Motor neuron (in vitro differentiated cells): ENCODE measurements around the gene KCNT2. TPM values are rescaled to one million over a fixed set of nuclear protein-coding genes. Genes with fewer than 3 reads are reported as not detected.

Experiments
- ATAC-seq, 8 experiments: fragments of 200-7000 bp; cut with Tn5 transposase; replicated peaks in 6 of 8; 2 replicates each; pipeline ENCODE4 v1.8.0; 2021; ENCODE audit warnings: mild to moderate bottlenecking in 8 of 8, moderate library complexity in 8 of 8
- H3K27ac ChIP-seq, 2 donors: fragments of 250-450 bp; sonication (Bioruptor Pico); 2 replicates each; pipeline ENCODE4 v1.9.0; 2021; ENCODE audit warnings: antibody characterized with exemption in 2 of 2, mild to moderate bottlenecking in 2 of 2, moderate library complexity in 1 of 2
- H3K4me1 ChIP-seq, 2 donors: fragments of 250-450 bp; sonication (Bioruptor Pico); replicated peaks in 1 of 2; 2 replicates each; pipeline ENCODE4 v1.6.1; 2021; ENCODE audit warnings: antibody characterized with exemption in 2 of 2, mild to moderate bottlenecking in 2 of 2, moderate library complexity in 1 of 2
- H3K4me3 ChIP-seq, 5 donors: fragments of 250-450 bp; sonication (Bioruptor Pico); 2 replicates each; pipeline ENCODE4 v1.9.0; 2021; ENCODE audit warnings: antibody characterized with exemption in 5 of 5, mild to moderate bottlenecking in 5 of 5, moderate library complexity in 4 of 5
- WGBS, 10 experiments: fragments of 450-650 bp; shearing (Covaris generic); methylation state at CpG; one replicate each; pipeline ENCODE4 v1.0.0; 2022; 5-methylcytosine and 5-hydroxymethylcytosine counted together
- in situ Hi-C, 9 experiments: fragments of 400-800 bp; cut with MboI; loops; one replicate each; pipeline ENCODE4 v1.15.0; 2021; ENCODE audit warnings: low sequenced_read_pairs in 9 of 9, low pct_unique_long_range_greater_than_20kb in 2 of 9; ENCODE audit not compliant: unreplicated experiment in 9 of 9
- total RNA-seq, 8 experiments: library from RNA; unstranded; fragments of 300-600 nt; gene quantifications; 2 replicates each; pipeline versions ENCODE4 v1.2.3 to v1.2.4, GENCODE V29; 2022

The KCNT2 gene
- total RNA-seq, 8 experiments from 2014 or later, result 0.24 to 33.5 (median 13.2) TPM

GRCh38 chr1:196628838-196629237 lies 20.6 kb upstream of the KCNT2 start:
- H3K4me3 ChIP-seq, result no peak overlapping the region
- in situ Hi-C loops, result no loop called here
- H3K27ac ChIP-seq, result no peak overlapping the region
- 53 to 100% (median 70%) methylated on average over 1 to 3 of the region's 3 CpGs for WGBS, 10 experiments
- H3K4me1 ChIP-seq, result no peaks in the 10 kb centered on the region
- ATAC-seq, result no peak

GRCh38 chr1:196623079-196623478 lies 14.8 kb upstream of the KCNT2 start:
- Histone ChIP-seq H3K4me1 (no peaks in the 10 kb centered on the region), H3K4me3 (no peak overlapping the region), H3K27ac (no peak overlapping the region)
- WGBS, 10 experiments, result 35 to 92% (median 71%) methylated on average over 1 of the region's 1 CpG; no CpG with 5 or more reads in 1 of the 10 experiments
- no peak for ATAC-seq
- in situ Hi-C loops, result no loop called here

GRCh38 chr1:196619721-196620120 lies 11.5 kb upstream of the KCNT2 start:
- Histone ChIP-seq H3K4me1 (no peaks in the 10 kb centered on the region), H3K27ac (no peak overlapping the region), H3K4me3 (no peak overlapping the region)
- 51 to 100% (median 89%) methylated on average over 1 to 2 of the region's 2 CpGs; no CpG with 5 or more reads in 1 of the 10 experiments for WGBS, 10 experiments
- in situ Hi-C loops, result no loop called here
- ATAC-seq, result no peak

GRCh38 chr1:196611873-196612272 lies 3.6 kb upstream of the KCNT2 start:
- ATAC-seq, result no peak
- in situ Hi-C loops, result no loop called here
- 0 to 95% (median 71%) methylated on average over 1 to 3 of the region's 3 CpGs for WGBS, 10 experiments
- peaks cover 8 to 14% of the 10 kb centered on the region in 2 donors for H3K4me1 ChIP-seq
- H3K4me3 ChIP-seq, result no peak overlapping the region
- H3K27ac ChIP-seq, result no peak overlapping the region

- no peak for ATAC-seq
- H3K4me3 ChIP-seq, result peak overlapping the region; percentile 49 to 91 (median 70)
- WGBS, 10 experiments, result 9 to 68% (median 41%) methylated on average over 2 to 9 of the region's 10 CpGs; no CpG with 5 or more reads in 2 of the 10 experiments
Measured at GRCh38 chr1:196609370-196609737, 1.1 kb upstream of the KCNT2 start.

GRCh38 chr1:196607981-196608380 lies 259 bp downstream of the KCNT2 start:
- peak overlapping the region; percentile 75 to 88 for H3K27ac ChIP-seq
- in situ Hi-C loops, result no loop called here
- 0 to 7% (median 2%) methylated on average over 3 to 8 of the region's 8 CpGs; no CpG with 5 or more reads in 2 of the 10 experiments for WGBS, 10 experiments
- peak in 1 of 8 experiments; percentile 6 for ATAC-seq
- H3K4me1 ChIP-seq, result peaks cover 8 to 24% of the 10 kb centered on the region in 2 donors
- peak overlapping the region; percentile 49 to 91 (median 70) for H3K4me3 ChIP-seq

More at GRCh38 chr1:196609370-196609737, 1.1 kb upstream of the KCNT2 start:
- in situ Hi-C loops, result no loop called here
- Histone ChIP-seq H3K4me1 (peaks cover 8 to 24% of the 10 kb centered on the region in 2 donors), H3K27ac (peak overlapping the region; percentile 55 to 88)

GRCh38 chr1:196603651-196604050 lies 4.6 kb downstream of the KCNT2 start:
- no peak overlapping the region for H3K27ac ChIP-seq
- in situ Hi-C loops, result no loop called here
- H3K4me3 ChIP-seq, result no peak overlapping the region
- no peak for ATAC-seq
- peaks cover 15 to 27% of the 10 kb centered on the region in 2 donors for H3K4me1 ChIP-seq

- Histone ChIP-seq H3K4me3 (no peak overlapping the region), H3K4me1 (peaks cover 15 to 21% of the 10 kb centered on the region in 2 donors), H3K27ac (peak overlapping the region in 1 of 2 donors; percentile 35)
- ATAC-seq, result peak in 6 of 8 experiments; percentile 46 to 94 (median 74)
- WGBS, 10 experiments, result 0 to 94% (median 65%) methylated on average over 1 to 2 of the region's 2 CpGs; no CpG with 5 or more reads in 1 of the 10 experiments
- in situ Hi-C loops, result no loop called here
Measured at GRCh38 chr1:196598942-196599748, 9.1 kb downstream of the KCNT2 start.

GRCh38 chr1:196594700-196595099 lies 13.5 kb downstream of the KCNT2 start:
- peak in 3 of 8 experiments; percentile 25 to 67 (median 42) for ATAC-seq
- WGBS, 10 experiments, result 13 to 100% (median 63%) methylated on average over 1 to 2 of the region's 2 CpGs
- Histone ChIP-seq H3K4me3 (no peak overlapping the region), H3K27ac (no peak overlapping the region), H3K4me1 (peaks cover 11 to 26% of the 10 kb centered on the region in 2 donors)
- in situ Hi-C loops, result no loop called here

- H3K27ac ChIP-seq, result no peak overlapping the region
- in situ Hi-C loops, result no loop called here
- H3K4me1 ChIP-seq, result peaks cover 6 to 18% of the 10 kb centered on the region in 2 donors
- no peak overlapping the region for H3K4me3 ChIP-seq
- peak in 5 of 8 experiments; percentile 91 to 98 (median 98) for ATAC-seq
Measured at GRCh38 chr1:196593955-196594354, 14.3 kb downstream of the KCNT2 start.

GRCh38 chr1:196590959-196591358 lies 17.3 kb downstream of the KCNT2 start:
- no peak for ATAC-seq
- WGBS, 10 experiments, result 20 to 100% (median 90%) methylated on average over 1 to 3 of the region's 3 CpGs; no CpG with 5 or more reads in 3 of the 10 experiments
- Histone ChIP-seq H3K27ac (no peak overlapping the region), H3K4me3 (no peak overlapping the region), H3K4me1 (peaks cover 6 to 16% of the 10 kb centered on the region in 2 donors)
- in situ Hi-C loops, result no loop called here

- H3K4me1 ChIP-seq, result peaks cover 6 to 16% of the 10 kb centered on the region in 2 donors
- ATAC-seq, result peak in 1 of 8 experiments; percentile 15
- no peak overlapping the region for H3K27ac ChIP-seq
- 34 to 97% (median 86%) methylated on average over 2 to 5 of the region's 5 CpGs for WGBS, 10 experiments
- in situ Hi-C loops, result no loop called here
- no peak overlapping the region for H3K4me3 ChIP-seq
Measured at GRCh38 chr1:196590012-196590708, 18.1 kb downstream of the KCNT2 start.

- ATAC-seq, result no peak
- Histone ChIP-seq H3K4me1 (no peaks in the 10 kb centered on the region), H3K4me3 (no peak overlapping the region), H3K27ac (no peak overlapping the region)
- in situ Hi-C loops, result no loop called here
- 25 to 100% (median 86%) methylated on average over 2 to 3 of the region's 3 CpGs for WGBS, 10 experiments
Measured at GRCh38 chr1:196584696-196585095, 23.5 kb downstream of the KCNT2 start.
